Measurements from ENCODE around the gene IFIT5.
"Not testable (repeated sequence)": the region's sequence is repeated elsewhere in the genome, so short reads cannot be mapped to it uniquely, and the experiment has no call there.

IFIT5 gene

DNA sequence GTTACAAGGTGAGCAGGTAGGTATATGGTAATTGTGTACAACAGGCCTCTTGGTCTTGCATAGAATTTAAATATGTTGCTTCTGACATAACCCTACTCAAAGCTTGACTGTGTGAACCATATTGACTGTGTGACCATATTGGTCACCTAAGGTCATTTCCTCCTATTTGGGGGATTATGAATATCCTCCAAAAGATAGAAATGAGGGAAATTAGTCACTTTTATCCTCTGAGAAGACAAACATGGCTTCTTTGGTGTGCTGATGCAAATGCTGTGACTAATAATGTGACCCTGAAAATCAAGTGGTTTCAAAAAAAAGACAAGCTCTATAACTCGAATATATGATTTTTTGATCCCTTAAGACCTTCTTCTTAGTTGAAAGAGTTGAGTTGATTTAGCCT is 27.9 kb downstream of the IFIT5 start:
- H3K36me3 Mint-ChIP-seq, result no peaks in the 10 kb centered on the region
- ATAC-seq, result no peak
- no peak overlapping the region for H3K4me3 Mint-ChIP-seq
- no peak overlapping the region for H3K27ac Mint-ChIP-seq
- H3K9me3 Mint-ChIP-seq, result peaks cover 2% of the 10 kb centered on the region
- H3K27me3 Mint-ChIP-seq, result peaks cover 12% of the 10 kb centered on the region
- H3K4me1 Mint-ChIP-seq, result no peaks in the 10 kb centered on the region

- H3K27ac Mint-ChIP-seq, ATAC-seq, H3K4me3 Mint-ChIP-seq, H3K9me3 Mint-ChIP-seq, H3K4me1 Mint-ChIP-seq, H3K36me3 Mint-ChIP-seq: not testable (repeated sequence)
- peaks cover 12% of the 10 kb centered on the region for H3K27me3 Mint-ChIP-seq
Observed at GRCh38 chr10:89444819-89445218, 30.5 kb downstream of the IFIT5 start.

- Mint-ChIP-seq H3K27ac (no peak overlapping the region), H3K4me3 (no peak overlapping the region), H3K36me3 (no peaks in the 10 kb centered on the region), H3K27me3 (no peaks in the 10 kb centered on the region), H3K9me3 (no peaks in the 10 kb centered on the region), H3K4me1 (peaks cover 7% of the 10 kb centered on the region)
- no peak for ATAC-seq
Observed at GRCh38 chr10:89450901-89451300, 36.5 kb downstream of the IFIT5 start.

- H3K9me3 Mint-ChIP-seq, result no peaks in the 10 kb centered on the region
- no peak overlapping the region for H3K27ac Mint-ChIP-seq
- no peaks in the 10 kb centered on the region for H3K36me3 Mint-ChIP-seq
- H3K4me3 Mint-ChIP-seq, result no peak overlapping the region
- H3K4me1 Mint-ChIP-seq, result peaks cover 7% of the 10 kb centered on the region
- no peaks in the 10 kb centered on the region for H3K27me3 Mint-ChIP-seq
- no peak for ATAC-seq
Observed at GRCh38 chr10:89452193-89452592, 37.8 kb downstream of the IFIT5 start.

DNA sequence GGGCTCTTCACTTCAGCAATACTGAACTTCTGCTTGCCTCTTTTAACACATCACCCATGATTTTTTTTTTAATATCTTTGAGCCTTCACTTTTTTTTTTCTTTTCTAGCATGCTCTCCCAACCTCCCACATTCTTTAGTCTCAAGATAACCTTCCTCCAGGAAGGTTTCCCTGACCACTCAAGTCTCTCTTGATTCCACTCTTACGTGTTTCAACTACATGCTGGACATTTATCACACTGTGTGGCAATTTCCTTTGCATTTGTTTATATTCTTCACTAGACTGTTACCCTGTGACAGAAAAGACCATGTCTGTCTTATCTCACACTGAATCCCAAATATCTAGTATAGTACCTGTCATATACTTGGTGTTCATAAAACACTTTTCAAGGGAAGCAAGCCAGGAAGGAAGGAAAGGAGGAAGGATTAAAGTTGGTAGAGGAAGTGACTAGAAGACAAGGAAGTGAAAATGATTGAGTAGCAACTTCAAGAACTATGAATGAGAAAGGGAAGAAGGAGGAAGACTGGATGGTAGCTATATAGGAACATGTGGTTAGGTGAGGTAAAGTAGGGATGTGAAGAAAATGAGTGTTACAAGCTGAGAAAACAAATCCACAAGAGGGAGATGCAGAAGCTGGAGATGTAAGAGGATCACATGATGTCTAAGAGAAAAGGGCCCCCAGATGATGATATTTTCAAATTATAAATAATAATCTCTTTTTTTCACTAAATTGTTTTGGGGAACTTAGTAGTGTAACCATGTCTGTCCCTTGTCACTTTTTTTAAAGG is 40.4 kb downstream of the IFIT5 start:
- H3K27ac Mint-ChIP-seq, result no peak overlapping the region
- H3K9me3 Mint-ChIP-seq, result no peaks in the 10 kb centered on the region

DNA sequence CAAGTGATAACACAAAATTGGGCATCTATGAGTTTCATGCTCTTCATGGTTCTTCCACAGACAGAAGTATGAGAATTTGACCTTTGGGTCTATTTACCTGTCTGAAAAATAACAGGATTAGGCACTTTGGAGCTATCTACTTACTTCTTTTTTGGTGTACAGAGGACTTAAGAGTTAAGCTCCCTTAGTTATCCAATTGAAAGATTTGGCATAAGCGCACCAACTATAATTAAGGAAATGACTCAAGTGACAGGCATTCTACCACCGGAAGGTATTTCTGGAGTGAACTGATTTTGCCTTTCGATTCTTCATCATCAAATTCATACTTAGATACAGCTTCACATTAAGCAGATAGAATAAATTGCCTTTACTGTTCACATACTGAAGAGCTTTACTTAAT is 43.9 kb downstream of the IFIT5 start:
- peaks cover 7% of the 10 kb centered on the region for H3K4me1 Mint-ChIP-seq
- no peaks in the 10 kb centered on the region for H3K36me3 Mint-ChIP-seq
- H3K27ac Mint-ChIP-seq, result no peak overlapping the region
- no peak for ATAC-seq
- no peak overlapping the region for H3K4me3 Mint-ChIP-seq
- no peaks in the 10 kb centered on the region for H3K9me3 Mint-ChIP-seq
- peaks cover 24% of the 10 kb centered on the region for H3K27me3 Mint-ChIP-seq

More for the DNA sequence above, 40.4 kb downstream of the IFIT5 start:
- H3K36me3 Mint-ChIP-seq, result no peaks in the 10 kb centered on the region
- peaks cover 10% of the 10 kb centered on the region for H3K27me3 Mint-ChIP-seq
- ATAC-seq, result no peak
- no peak overlapping the region for H3K4me3 Mint-ChIP-seq
- H3K4me1 Mint-ChIP-seq, result peaks cover 7% of the 10 kb centered on the region

DNA sequence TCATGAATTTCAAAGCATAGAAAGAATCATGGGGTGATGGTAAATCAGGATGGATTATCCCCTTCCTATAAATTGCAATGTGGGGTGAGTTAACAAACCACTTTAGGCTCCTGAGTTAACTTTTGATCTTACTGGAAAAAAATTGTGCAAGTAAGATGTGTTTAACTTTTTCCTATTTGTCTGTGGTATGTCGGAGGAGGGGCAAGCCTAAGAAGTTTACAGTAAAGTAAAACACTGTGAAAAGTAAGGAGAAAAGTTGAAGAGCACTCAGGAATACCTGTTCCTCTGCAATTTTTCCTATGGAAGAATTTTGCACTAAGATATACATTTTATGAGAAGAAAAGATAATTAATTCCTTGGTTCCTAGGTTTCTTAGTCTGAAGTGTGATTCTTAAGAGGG is 44.4 kb downstream of the IFIT5 start:
- no peak overlapping the region for H3K4me3 Mint-ChIP-seq
- H3K27me3 Mint-ChIP-seq, result peaks cover 24% of the 10 kb centered on the region
- ATAC-seq, result no peak
- no peaks in the 10 kb centered on the region for H3K9me3 Mint-ChIP-seq
- no peaks in the 10 kb centered on the region for H3K36me3 Mint-ChIP-seq
- H3K27ac Mint-ChIP-seq, result no peak overlapping the region
- H3K4me1 Mint-ChIP-seq, result peaks cover 7% of the 10 kb centered on the region

DNA sequence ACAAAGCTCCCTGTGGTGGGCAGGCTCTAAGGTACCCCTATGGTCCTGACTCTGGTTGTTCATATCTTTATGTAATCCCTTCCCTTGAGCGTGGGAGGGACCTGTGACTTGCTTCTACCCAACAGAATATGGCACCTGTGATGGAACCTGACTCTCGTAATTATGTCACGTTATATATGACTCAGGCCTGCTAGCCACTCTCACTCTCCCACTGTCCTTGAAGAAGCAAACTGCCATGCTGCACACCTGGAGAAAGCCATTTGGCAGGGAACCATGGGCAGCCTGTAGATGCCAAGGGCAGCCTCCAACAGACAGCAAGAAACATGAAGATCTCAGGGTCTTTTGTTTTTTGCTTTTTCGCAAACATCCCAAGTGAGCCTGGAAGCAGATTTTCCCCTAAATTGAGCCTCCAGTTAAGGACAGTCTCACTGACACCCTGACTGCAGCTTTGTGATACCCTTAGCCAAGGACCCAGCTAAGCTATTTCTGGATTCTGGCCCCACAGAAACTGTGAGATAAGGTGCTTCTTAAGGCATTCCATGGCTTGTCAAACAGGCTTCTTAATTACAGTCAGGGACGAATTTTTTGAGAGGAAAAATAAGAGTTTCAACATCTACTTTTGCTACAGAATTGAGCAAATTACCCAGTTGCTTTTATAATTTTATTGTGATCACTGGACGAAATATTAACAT is 49.6 kb downstream of the IFIT5 start:
- peaks cover 21% of the 10 kb centered on the region for H3K27me3 Mint-ChIP-seq
- H3K9me3 Mint-ChIP-seq, result no peaks in the 10 kb centered on the region
- no peak overlapping the region for H3K27ac Mint-ChIP-seq
- no peaks in the 10 kb centered on the region for H3K4me1 Mint-ChIP-seq
- no peak overlapping the region for H3K4me3 Mint-ChIP-seq
- no peak for ATAC-seq
- no peaks in the 10 kb centered on the region for H3K36me3 Mint-ChIP-seq

DNA sequence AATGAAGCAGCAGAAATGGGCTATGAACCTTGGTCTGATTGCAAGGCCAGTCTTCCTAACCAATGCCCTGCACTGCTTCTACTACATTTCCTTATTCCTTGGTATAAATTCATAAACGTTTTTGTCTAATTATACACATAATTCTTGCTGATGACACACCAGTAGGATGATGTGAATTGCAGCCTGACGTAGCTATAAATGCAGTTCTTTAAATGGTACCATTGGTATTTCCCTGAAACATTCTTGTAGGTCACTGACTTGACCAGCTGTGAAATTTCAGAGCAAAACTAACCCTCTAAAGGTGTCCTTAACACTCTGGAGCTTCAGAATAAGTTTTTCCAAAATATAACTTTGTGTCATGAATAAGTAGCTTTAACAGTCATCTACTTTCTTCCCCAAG is 50.8 kb downstream of the IFIT5 start:
- Mint-ChIP-seq H3K4me1 (no peaks in the 10 kb centered on the region), H3K36me3 (no peaks in the 10 kb centered on the region), H3K27me3 (peaks cover 9% of the 10 kb centered on the region)

GRCh38 chr10:89466599-89467035 is 52.2 kb downstream of the IFIT5 start:
- H3K4me1 Mint-ChIP-seq, result peaks cover 7% of the 10 kb centered on the region
- peak; percentile 68 for ATAC-seq
- H3K36me3 Mint-ChIP-seq, result no peaks in the 10 kb centered on the region
- no peaks in the 10 kb centered on the region for H3K9me3 Mint-ChIP-seq
- H3K4me3 Mint-ChIP-seq, result no peak overlapping the region
- H3K27me3 Mint-ChIP-seq, result no peaks in the 10 kb centered on the region
- no peak overlapping the region for H3K27ac Mint-ChIP-seq

More for the DNA sequence above, 50.8 kb downstream of the IFIT5 start:
- H3K9me3 Mint-ChIP-seq, result no peaks in the 10 kb centered on the region
- H3K27ac Mint-ChIP-seq, result no peak overlapping the region
- ATAC-seq, result no peak
- H3K4me3 Mint-ChIP-seq, result no peak overlapping the region

DNA sequence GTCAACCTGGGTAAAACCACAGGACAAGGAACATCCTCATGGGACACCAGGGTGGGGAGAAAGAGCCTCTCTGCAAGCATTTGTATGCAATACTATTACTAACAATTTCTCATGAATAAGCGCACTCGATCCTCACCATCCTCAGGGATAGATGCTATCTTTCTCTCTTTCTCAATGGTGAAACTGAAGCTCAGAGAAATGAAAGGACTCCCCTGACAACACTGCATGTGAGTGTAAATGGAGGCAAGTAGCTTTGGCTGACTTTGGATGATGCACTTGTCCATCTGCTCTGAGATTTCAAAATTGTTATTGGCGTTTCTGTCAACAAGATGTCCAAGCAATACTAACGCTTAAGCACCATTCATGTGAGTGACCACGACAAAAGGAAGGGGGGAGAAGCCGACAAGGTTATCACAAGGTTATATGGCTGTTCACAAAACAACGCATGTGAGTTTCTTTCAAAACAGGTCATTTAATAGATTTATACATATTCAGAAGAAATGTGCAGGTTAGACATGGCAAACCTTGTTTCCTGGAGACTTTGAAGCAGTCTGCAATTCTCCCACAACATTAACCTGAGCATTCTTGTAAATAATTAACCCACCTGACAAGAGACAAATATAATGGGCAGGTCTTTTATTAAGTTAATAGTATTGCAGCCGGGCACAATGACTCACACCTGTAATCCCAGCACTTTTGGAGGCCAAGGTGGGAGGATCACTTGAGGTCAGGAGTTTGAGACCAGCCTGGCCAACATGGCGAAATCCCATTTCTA is 54.0 kb downstream of the IFIT5 start:
- no peaks in the 10 kb centered on the region for H3K36me3 Mint-ChIP-seq
- no peaks in the 10 kb centered on the region for H3K9me3 Mint-ChIP-seq
- H3K4me3 Mint-ChIP-seq, result no peak overlapping the region
- no peaks in the 10 kb centered on the region for H3K27me3 Mint-ChIP-seq
- ATAC-seq, result no peak
- no peak overlapping the region for H3K27ac Mint-ChIP-seq
- peaks cover 7% of the 10 kb centered on the region for H3K4me1 Mint-ChIP-seq

DNA sequence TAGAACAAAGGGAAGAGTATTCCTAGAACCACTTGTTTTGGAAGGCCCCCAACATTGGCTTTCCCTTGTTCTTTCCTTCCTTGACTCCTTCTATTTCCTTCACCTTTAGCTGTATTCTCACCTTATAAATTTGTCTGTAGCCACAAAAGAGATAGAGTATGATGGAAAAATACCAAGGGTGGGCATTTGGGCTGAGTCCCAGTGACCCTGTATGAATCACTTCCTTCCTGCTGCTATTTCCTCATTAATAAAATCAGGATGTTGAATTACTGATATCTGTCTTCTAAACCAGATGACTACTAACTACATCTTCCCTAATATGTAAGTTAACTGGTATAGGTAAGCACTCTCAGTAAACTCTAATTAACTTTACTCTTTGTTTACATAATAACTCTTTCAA is 55.1 kb downstream of the IFIT5 start:
- Mint-ChIP-seq H3K9me3 (no peaks in the 10 kb centered on the region), H3K36me3 (no peaks in the 10 kb centered on the region), H3K4me1 (peaks cover 7% of the 10 kb centered on the region), H3K27me3 (peaks cover 11% of the 10 kb centered on the region), H3K4me3 (no peak overlapping the region), H3K27ac (no peak overlapping the region)
- ATAC-seq, result no peak
